ENCODE measurements around the gene WDR88. TPM values are rescaled to one million over a fixed set of nuclear protein-coding genes. Genes with fewer than 3 reads are reported as not detected.

WDR88 gene
- total and polyA plus RNA-seq, 2 donors (not counting 3 experiments of a cell fraction or from before 2014, with no cell fraction given), result not detected

GRCh38 chr19:33192010-33192409 lies 60.1 kb downstream of the WDR88 start:
- H3K36me3 ChIP-seq (ENCODE audit: control insufficient read depth in 2 of 2, extremely low read depth in 1 of 2, insufficient read depth in 2 of 2, low read length in 2 of 2), result no peaks in the 10 kb centered on the region
- intact Hi-C loops (cut with micrococcal nuclease) (no loop called here), dilution Hi-C loops (cut with MboI; ENCODE audit: extremely low pct_ligation_motif_present, low sequenced_read_pairs) (no loop called here)
- ChIA-PET CTCF (interaction anchor here (1.2 to 1.5 kb wide), 2 partner anchors 8 to 31 kb away, joined by 3 to 6 read pairs; no protein-coding TSS in a partner anchor), POLR2A (no interaction called here)
- no peak for TF ChIP-seq EZH2 (IDR thresholded peaks at IDR 0.05; ENCODE audit: borderline replicate concordance, low read depth, low read length, severe bottlenecking)
- peak in 1 of 2 donors; percentile 6 for TF ChIP-seq CTCF (IDR thresholded peaks at IDR 0.05; ENCODE audit: extremely low read depth in 1 of 2, insufficient read depth in 1 of 2, low read depth in 1 of 2, low read length in 2 of 2)
- no peak for TF ChIP-seq FOS (IDR thresholded peaks at IDR 0.05; ENCODE audit: borderline replicate concordance, insufficient read depth, low read length)
- H3K4me2 ChIP-seq (ENCODE audit: insufficient read depth, low read length), result no peak overlapping the region
- H3K9me3 ChIP-seq (replicated peaks; ENCODE audit: control insufficient read depth, insufficient read depth, low read length), result no peaks in the 10 kb centered on the region
- H3K4me3 ChIP-seq (replicated peaks in 1 of 3; ENCODE audit: insufficient read depth in 1 of 3, low read depth in 1 of 3, low read length in 3 of 3), result no peak overlapping the region
- FAIRE-seq, result no peak
- H3K79me2 ChIP-seq (ENCODE audit: control insufficient read depth, insufficient read depth, low read length), result no peaks in the 10 kb centered on the region
- H3K9me1 ChIP-seq (replicated peaks; ENCODE audit: control insufficient read depth, extremely low read depth, insufficient read depth, low read length), result no peaks in the 10 kb centered on the region
- no TSS peak for BruUV-seq (replicated peaks)
- DNase-seq (ENCODE audit: low read depth, low spot score), result no peak
- H3K27me3 ChIP-seq (ENCODE audit: control insufficient read depth in 2 of 2, insufficient read depth in 2 of 2, low read length in 2 of 2), result peaks cover 2 to 4% of the 10 kb centered on the region in 2 experiments
- H2AFZ ChIP-seq (ENCODE audit: low read depth, low read length), result no peak overlapping the region
- no peak overlapping the region for H3K9ac ChIP-seq (replicated peaks; ENCODE audit: extremely low read depth, insufficient read depth, low read length)
- no peaks in the 10 kb centered on the region for H4K20me1 ChIP-seq (replicated peaks; ENCODE audit: control insufficient read depth, extremely low read depth, insufficient read depth, low read length)
- H3K27ac ChIP-seq (ENCODE audit: insufficient read depth, low read depth, low read length), result no peak overlapping the region
- H3K4me1 ChIP-seq (ENCODE audit: control insufficient read depth, extremely low read depth, insufficient read depth, low read length), result peaks cover 3% of the 10 kb centered on the region

- dilution Hi-C loops (cut with MboI; ENCODE audit: extremely low pct_ligation_motif_present, low sequenced_read_pairs) (no loop called here), intact Hi-C loops (cut with micrococcal nuclease) (no loop called here)
- Histone ChIP-seq H3K9me1 (replicated peaks; ENCODE audit: control insufficient read depth, extremely low read depth, insufficient read depth, low read length) (no peaks in the 10 kb centered on the region), H3K27me3 (ENCODE audit: control insufficient read depth in 2 of 2, insufficient read depth in 2 of 2, low read length in 2 of 2) (peaks cover 2 to 4% of the 10 kb centered on the region in 2 experiments), H3K4me2 (ENCODE audit: insufficient read depth, low read length) (no peak overlapping the region), H3K79me2 (ENCODE audit: control insufficient read depth, insufficient read depth, low read length) (no peaks in the 10 kb centered on the region), H4K20me1 (replicated peaks; ENCODE audit: control insufficient read depth, extremely low read depth, insufficient read depth, low read length) (no peaks in the 10 kb centered on the region), H3K9ac (replicated peaks; ENCODE audit: extremely low read depth, insufficient read depth, low read length) (no peak overlapping the region), H3K9me3 (replicated peaks; ENCODE audit: control insufficient read depth, insufficient read depth, low read length) (no peaks in the 10 kb centered on the region), H3K4me3 (replicated peaks in 1 of 3; ENCODE audit: insufficient read depth in 1 of 3, low read depth in 1 of 3, low read length in 3 of 3) (no peak overlapping the region), H3K36me3 (ENCODE audit: control insufficient read depth in 2 of 2, extremely low read depth in 1 of 2, insufficient read depth in 2 of 2, low read length in 2 of 2) (no peaks in the 10 kb centered on the region), H3K27ac (ENCODE audit: insufficient read depth, low read depth, low read length) (no peak overlapping the region), H2AFZ (ENCODE audit: low read depth, low read length) (no peak overlapping the region), H3K4me1 (ENCODE audit: control insufficient read depth, extremely low read depth, insufficient read depth, low read length) (peaks cover 3% of the 10 kb centered on the region)
- TF ChIP-seq POLR2A (IDR thresholded peaks at IDR 0.05; ENCODE audit: low read depth, low read length), result no peak
- TF ChIP-seq GATA2 (IDR thresholded peaks at IDR 0.05; ENCODE audit: insufficient read depth, insufficient read length, low read depth, low read length), result no peak
- TF ChIP-seq MAX (IDR thresholded peaks at IDR 0.05; ENCODE audit: insufficient read depth, insufficient read length), result no peak
- no peak for TF ChIP-seq CTCF (IDR thresholded peaks at IDR 0.05; ENCODE audit: extremely low read depth in 1 of 2, insufficient read depth in 1 of 2, low read depth in 1 of 2, low read length in 2 of 2)
- no peak for TF ChIP-seq EZH2 (IDR thresholded peaks at IDR 0.05; ENCODE audit: borderline replicate concordance, low read depth, low read length, severe bottlenecking)
- no peak for TF ChIP-seq JUN (IDR thresholded peaks at IDR 0.05; ENCODE audit: borderline replicate concordance, insufficient read depth, insufficient read length, low read depth)
- TF ChIP-seq MYC (IDR thresholded peaks at IDR 0.05; ENCODE audit: low read depth, low read length), result no peak
- TF ChIP-seq POLR2AphosphoS5 (IDR thresholded peaks at IDR 0.05; ENCODE audit: insufficient read depth, low read depth, low read length), result no peak
- TF ChIP-seq FOS (IDR thresholded peaks at IDR 0.05; ENCODE audit: borderline replicate concordance, insufficient read depth, low read length), result no peak
- CTCF ChIA-PET, result interaction anchor here (1.5 to 5.2 kb wide), 2 partner anchors 9 kb away, joined by 6 to 43 read pairs; no protein-coding TSS in a partner anchor
- DNase-seq (ENCODE audit: low read depth, low spot score) (no peak), FAIRE-seq (no peak)
- no TSS peak for BruUV-seq (replicated peaks)
- POLR2A ChIA-PET, result no interaction called here
Measured at GRCh38 chr19:33193269-33193864, 61.5 kb downstream of the WDR88 start.
